GM12878 (cell line): ENCODE results near the gene ARHGEF3. TPM values are rescaled to one million over a fixed set of nuclear protein-coding genes. Genes with fewer than 3 reads are reported as not detected.

Experiments used
- ATAC-seq: fragments of 200-7000 bp; cut with Tn5 transposase; 3 replicates; pipeline ENCODE4 v1.9.1; 2020; ENCODE audit warnings: mild to moderate bottlenecking, moderate library complexity
- BruUV-seq: library from RNA; stranded (reverse); fragments of 400-500 nt; replicated peaks from 2 replicates; lab custom pipeline; 2021; lab: Mats Ljungman, UMichigan
- CTCF ChIA-PET: fragments of 300-600 bp; sonication (Branson Sonifier 250); formaldehyde crosslinking; extraction: SDS; loops from one replicate; lab custom pipeline; 2021; ENCODE audit warnings: inconsistent platforms; lab: Yijun Ruan, JAX
- POLR2A ChIA-PET: fragments of 350-600 bp; formaldehyde crosslinking; extraction: SDS; loops from one replicate; lab custom pipeline; 2021; ENCODE audit warnings: inconsistent platforms; lab: Charles Lee
- RAD21 ChIA-PET: fragments of 300-600 bp; sonication (Branson Sonifier 250); formaldehyde crosslinking; loops from one replicate; lab custom pipeline; 2023; ENCODE audit warnings: antibody characterized with exemption; ENCODE audit not compliant: unreplicated experiment; lab: Charles Lee
- SMC1A ChIA-PET: fragments of 300-600 bp; sonication (Branson Sonifier 250); formaldehyde crosslinking; loops from one replicate; lab custom pipeline; 2023; ENCODE audit not compliant: unreplicated experiment, uncharacterized antibody; lab: Charles Lee
- DNase-seq: peaks from one replicate; pipeline ENCODE4 v3.0.0-alpha.2; 2011; ENCODE audit warnings: low read depth, low spot score
- FAIRE-seq: peaks from 3 replicates; lab custom pipeline; 2011; peaks lifted over from hg19 to GRCh38; lab: Jason Lieb, UNC
- H2AFZ ChIP-seq: 2 replicates; pipeline ENCODE4 v1.6.0; 2011; ENCODE audit warnings: low read depth, low read length, control low read depth; ENCODE audit not compliant: control insufficient read depth
- H3K27ac ChIP-seq: 2 replicates; pipeline ENCODE4 v1.5.1; 2011; ENCODE audit warnings: control low read depth; ENCODE audit not compliant: control insufficient read depth, insufficient read depth
- H3K27me3 ChIP-seq, 2 experiments: replicated peaks in 1 of 2; 2 replicates each; pipeline versions ENCODE4 v1.6.0 to v1.6.1; 2011; ENCODE audit warnings: low read length in 1 of 2; ENCODE audit not compliant: control insufficient read depth in 2 of 2, insufficient read depth in 2 of 2
- H3K36me3 ChIP-seq, 2 experiments: 2 replicates each; pipeline ENCODE4 v1.5.1; 2011; ENCODE audit warnings: low read length in 1 of 2; ENCODE audit not compliant: control insufficient read depth in 2 of 2, insufficient read depth in 2 of 2
- H3K4me1 ChIP-seq: 2 replicates; pipeline ENCODE4 v1.6.1; 2011; ENCODE audit warnings: mild to moderate bottlenecking, low read length, moderate library complexity, mixed read lengths; ENCODE audit not compliant: control insufficient read depth, insufficient read depth
- H3K4me2 ChIP-seq: 2 replicates; pipeline ENCODE4 v1.6.0; 2011; ENCODE audit warnings: control low read depth; ENCODE audit not compliant: control insufficient read depth, insufficient read depth
- H3K4me3 ChIP-seq: fragments of 200-600 bp; sonication (generic); 2 replicates; pipeline ENCODE4 v1.5.1; 2016
- H3K79me2 ChIP-seq: 2 replicates; pipeline ENCODE4 v1.6.0; 2011; ENCODE audit warnings: low read length; ENCODE audit not compliant: control insufficient read depth, insufficient read depth
- H3K9ac ChIP-seq: 2 replicates; pipeline ENCODE4 v1.8.0; 2011; ENCODE audit warnings: low read length, control low read depth, mixed read lengths; ENCODE audit not compliant: control insufficient read depth, insufficient read depth
- H3K9me3 ChIP-seq: replicated peaks from 3 replicates; pipeline ENCODE4 v1.5.1; 2011; ENCODE audit warnings: mild to moderate bottlenecking, low read length; ENCODE audit not compliant: control insufficient read depth, insufficient read depth
- H4K20me1 ChIP-seq: 2 replicates; pipeline ENCODE4 v1.6.0; 2011; ENCODE audit not compliant: control insufficient read depth, insufficient read depth
- ELK1 ChIP-seq: IDR thresholded peaks from 2 replicates; pipeline ENCODE4 v1.6.1; 2012; ENCODE audit warnings: low read depth, low read length, improper control_type of control experiment
- EP300 ChIP-seq, 2 experiments: fragments of 150-350 bp in 1 of 2; IDR thresholded peaks; 2 replicates each; pipeline ENCODE4 v1.6.1; 2011 to 2012; ENCODE audit warnings: low read depth in 2 of 2, low read length in 2 of 2, borderline replicate concordance in 1 of 2, improper control_type of control experiment in 1 of 2, inconsistent platforms in 1 of 2; ENCODE audit not compliant: control insufficient read depth in 1 of 2
- FOS ChIP-seq: IDR thresholded peaks from 3 replicates; pipeline ENCODE4 v1.6.1; 2011; ENCODE audit warnings: borderline replicate concordance; ENCODE audit not compliant: insufficient read length; ENCODE audit errors: extremely low read depth
- GATAD2B ChIP-seq: fragments of 450-650 bp; conservative IDR thresholded peaks from 2 replicates; pipeline ENCODE4 v1.6.1; 2017; ENCODE audit warnings: low read depth, mild to moderate bottlenecking, moderate library complexity
- HSF1 ChIP-seq: fragments of 150-350 bp; IDR thresholded peaks from 2 replicates; pipeline ENCODE4 v1.6.1; 2014; ENCODE audit warnings: mild to moderate bottlenecking, low read depth, low read length
- LARP7 ChIP-seq: fragments of 450-650 bp; IDR thresholded peaks from 2 replicates; pipeline ENCODE4 v1.6.1; 2017; ENCODE audit warnings: mild to moderate bottlenecking
- MTA3 ChIP-seq: IDR thresholded peaks from 2 replicates; pipeline ENCODE4 v1.6.1; 2012; ENCODE audit warnings: low read length, inconsistent platforms, borderline replicate concordance
- NR2C1 ChIP-seq: fragments of 450-650 bp; IDR thresholded peaks from 2 replicates; pipeline ENCODE4 v1.6.1; 2017; ENCODE audit warnings: antibody characterized with exemption, mild to moderate bottlenecking, moderate library complexity
- POLR2A ChIP-seq: IDR thresholded peaks from 2 replicates; pipeline ENCODE4 v1.6.1; 2011; ENCODE audit warnings: low read depth, mild to moderate bottlenecking, low read length
- POLR2AphosphoS5 ChIP-seq: IDR thresholded peaks from 2 replicates; pipeline ENCODE4 v1.6.1; 2011; ENCODE audit warnings: mild to moderate bottlenecking, low read length, inconsistent platforms
- RAD51 ChIP-seq: fragments of 450-650 bp; IDR thresholded peaks from 2 replicates; pipeline ENCODE4 v1.6.1; 2016; ENCODE audit warnings: moderate library complexity, mild to moderate bottlenecking, inconsistent platforms
- RELA ChIP-seq: fragments of 450-650 bp; IDR thresholded peaks from 2 replicates; pipeline ENCODE4 v1.8.0; 2014; ENCODE audit warnings: borderline replicate concordance; ENCODE audit not compliant: partially characterized antibody
- YBX1 ChIP-seq: fragments of 450-650 bp; IDR thresholded peaks from 2 replicates; pipeline ENCODE4 v1.6.1; 2016; ENCODE audit warnings: antibody characterized with exemption
- ZBED1 ChIP-seq: IDR thresholded peaks from 2 replicates; pipeline ENCODE4 v1.6.1; 2016; ENCODE audit warnings: borderline replicate concordance
- ZBTB4 ChIP-seq: fragments of 450-650 bp; formaldehyde crosslinking; IDR thresholded peaks from 2 replicates; pipeline ENCODE4 v1.4.0; 2022; ENCODE audit warnings: mild to moderate bottlenecking, moderate library complexity
- ZNF207 ChIP-seq: fragments of 450-650 bp; IDR thresholded peaks from 2 replicates; pipeline ENCODE4 v1.6.1; 2014; ENCODE audit warnings: antibody characterized with exemption, mild to moderate bottlenecking, borderline replicate concordance
- ZZZ3 ChIP-seq: IDR thresholded peaks from 2 replicates; pipeline ENCODE4 v1.6.1; 2011; ENCODE audit warnings: low read depth; ENCODE audit not compliant: control insufficient read depth, insufficient read length
- WGBS: methylation state at CpG from one replicate; pipeline ENCODE4 v1.1.6; 2016; ENCODE audit warnings: low lambda C conversion rate; ENCODE audit not compliant: insufficient replicate concordance, insufficient coverage; ENCODE audit errors: missing lambda C conversion rate; 5-methylcytosine and 5-hydroxymethylcytosine counted together
- in situ Hi-C: fragments of 300-500 bp; cut with MboI; formaldehyde crosslinking; loops from 9 replicates; pipeline ENCODE4 v1.14.3; 2018; ENCODE audit warnings: mixed read lengths
- intact Hi-C: fragments of 100-400 bp; cut with micrococcal nuclease; formaldehyde crosslinking; loops from one replicate; pipeline ENCODE4 v1.14.2; 2022; ENCODE audit not compliant: unreplicated experiment
- polyA plus RNA-seq, 11 experiments: library from polyadenylated mRNA; depleted of rRNA in 4 of 11; unstranded in 6 of 11; stranded (reverse) in 5 of 11; fragments of >200 nt; fragmentation: Nextera tagmentation in 4 of 11; fragmentation: Illumina TruSeq in 1 of 11; extraction: Ambion mirVana in 4 of 11; extraction: Trizol in 1 of 11; gene quantifications; 1 replicate in 1 of 11; 2 replicates in 10 of 11; pipeline versions ENCODE4 v1.2.1 to v1.2.3, GENCODE V29; 2011 to 2016; ENCODE audit warnings: inconsistent platforms in 2 of 11, missing spikeins in 2 of 11, low read depth in 1 of 11
- total RNA-seq, 4 experiments: library from RNA; depleted of rRNA in 3 of 4; stranded (reverse); fragments of >200 nt in 3 of 4; fragmentation: Illumina TruSeq in 1 of 4; extraction: Trizol in 1 of 4; gene quantifications; 2 replicates each; pipeline versions ENCODE4 v1.2.1 to v1.2.3, GENCODE V29; 2013 to 2021

Gene ARHGEF3
- total and polyA plus RNA-seq, 10 of the 15 experiments (the other 5 are each of a cell fraction or from before 2014, with no cell fraction given), result 21.8 to 78.7 (median 56.2) TPM

GRCh38 chr3:56739036-56739435 is 62.7 kb downstream of the ARHGEF3 start:
- CTCF ChIA-PET, result interaction anchor here (0.9 kb wide), 1 partner anchor 12 kb away, joined by 3 read pairs; no protein-coding TSS in a partner anchor
- POLR2A ChIA-PET, result interaction anchor here (0.7 kb wide), 1 partner anchor 16 kb away, joined by 3 read pairs; no protein-coding TSS in a partner anchor

More at GRCh38 chr3:56739036-56739435, 62.7 kb downstream of the ARHGEF3 start:
- DNase-seq (no peak), ATAC-seq (no peak), FAIRE-seq (no peak)
- intact Hi-C loops (no loop called here), in situ Hi-C loops (no loop called here)
- Histone ChIP-seq H3K27ac (no peak overlapping the region), H3K4me1 (no peaks in the 10 kb centered on the region), H3K36me3 (peaks cover 0 to 14% of the 10 kb centered on the region in 2 experiments; a peak in 3 of 4 replicates), H4K20me1 (no peaks in the 10 kb centered on the region), H3K79me2 (no peaks in the 10 kb centered on the region), H3K27me3 (no peaks in the 10 kb centered on the region), H3K4me2 (no peak overlapping the region), H3K4me3 (no peak overlapping the region), H3K9ac (no peak overlapping the region), H2AFZ (no peak overlapping the region), H3K9me3 (no peaks in the 10 kb centered on the region)
- SMC1A ChIA-PET, result interaction anchor here (0.6 kb wide), 1 partner anchor 14 kb away, joined by 3 read pairs; no protein-coding TSS in a partner anchor
- TF ChIP-seq LARP7 (no peak), RAD51 (no peak), ZBTB4 (CRISPR knock-in tag) (no peak), ZBED1 (no peak), HSF1 (no peak), YBX1 (no peak), MTA3 (no peak), EP300 (IDR thresholded peaks at IDR 0.05; ENCODE audit: borderline replicate concordance in 1 of 2, control insufficient read depth in 1 of 2, low read depth in 2 of 2, low read length in 2 of 2) (no peak), RELA (no peak), ELK1 (no peak), ZNF207 (no peak), POLR2AphosphoS5 (no peak), NR2C1 (no peak), ZZZ3 (no peak), GATAD2B (no peak), POLR2A (no peak), FOS (no peak)
- 93% methylated on average over 6 of the region's 6 CpGs for WGBS
- no TSS peak for BruUV-seq
- RAD21 ChIA-PET, result interaction anchor here (1.2 to 1.8 kb wide), 2 partner anchors 59 to 60 kb away, joined by 4 to 5 read pairs; no protein-coding TSS in a partner anchor
